NT2/D1 (cell line): Measurements from ENCODE around the gene HASPIN.
"Not testable (repeated sequence)": the region's sequence is repeated elsewhere in the genome, so short reads cannot be mapped to it uniquely, and the experiment has no call there.

Source experiments
- DNase-seq: peaks from one replicate; pipeline ENCODE4 v3.0.0-alpha.2; 2011; ENCODE audit warnings: low read depth, low spot score
- H3K27me3 ChIP-seq: 2 replicates; pipeline ENCODE4 v1.6.0; 2011; ENCODE audit warnings: mild to moderate bottlenecking; ENCODE audit not compliant: insufficient read length, insufficient read depth
- H3K36me3 ChIP-seq: 2 replicates; pipeline ENCODE4 v1.6.1; 2011; ENCODE audit warnings: mild to moderate bottlenecking, low read length, mixed read lengths; ENCODE audit not compliant: insufficient read depth, insufficient read length
- H3K4me1 ChIP-seq: 2 replicates; pipeline ENCODE4 v1.5.1; 2011; ENCODE audit not compliant: insufficient read depth, insufficient read length
- H3K4me3 ChIP-seq: 2 replicates; pipeline ENCODE4 v1.5.1; 2011; ENCODE audit warnings: low read depth; ENCODE audit not compliant: insufficient read length
- H3K9ac ChIP-seq: 2 replicates; pipeline ENCODE4 v1.6.0; 2011; ENCODE audit warnings: low read depth; ENCODE audit not compliant: insufficient read length
- H3K9me3 ChIP-seq: 2 replicates; pipeline ENCODE4 v1.5.1; 2011; ENCODE audit warnings: mild to moderate bottlenecking, low read length; ENCODE audit not compliant: insufficient read depth
- SUZ12 ChIP-seq: IDR thresholded peaks from 2 replicates; pipeline ENCODE4 v1.6.1; 2011; ENCODE audit not compliant: insufficient read length, insufficient read depth; ENCODE audit errors: extremely low read depth
- YY1 ChIP-seq: IDR thresholded peaks from 2 replicates; pipeline ENCODE4 v1.6.1; 2011; ENCODE audit not compliant: insufficient read length, insufficient read depth
- ZNF274 ChIP-seq: IDR thresholded peaks from 2 replicates; pipeline ENCODE4 v1.6.1; 2011; ENCODE audit warnings: mild to moderate bottlenecking, low read depth, low read length

HASPIN gene

DNA sequence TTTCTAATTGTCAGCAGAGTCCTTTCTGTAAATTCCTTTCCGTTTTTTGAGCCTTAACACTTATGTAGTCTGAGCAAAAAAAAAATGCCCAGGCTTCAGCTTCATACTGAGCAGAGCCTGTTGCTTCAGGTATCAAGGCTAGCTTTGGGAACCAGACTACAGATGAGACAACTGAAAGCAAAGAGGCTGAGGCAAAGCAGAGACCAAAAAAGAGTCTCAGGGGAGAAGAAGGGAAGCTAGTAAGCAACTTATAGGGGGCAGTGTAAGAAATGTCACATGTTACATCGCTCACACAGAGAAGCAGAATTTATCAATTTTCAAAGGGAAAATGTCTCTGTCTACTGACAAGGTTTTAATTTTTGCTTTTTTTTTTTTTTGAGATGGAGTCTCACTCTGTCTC lies 3.3 kb downstream of the HASPIN start:
- Histone ChIP-seq H3K4me3 (no peak overlapping the region), H3K9ac (no peak overlapping the region), H3K4me1 (peaks cover 5% of the 10 kb centered on the region), H3K9me3 (no peaks in the 10 kb centered on the region), H3K36me3 (peaks cover 39% of the 10 kb centered on the region), H3K27me3 (no peaks in the 10 kb centered on the region)
- no peak for DNase-seq
- no peak for TF ChIP-seq YY1
- TF ChIP-seq SUZ12 = no peak
- TF ChIP-seq ZNF274 = no peak

DNA sequence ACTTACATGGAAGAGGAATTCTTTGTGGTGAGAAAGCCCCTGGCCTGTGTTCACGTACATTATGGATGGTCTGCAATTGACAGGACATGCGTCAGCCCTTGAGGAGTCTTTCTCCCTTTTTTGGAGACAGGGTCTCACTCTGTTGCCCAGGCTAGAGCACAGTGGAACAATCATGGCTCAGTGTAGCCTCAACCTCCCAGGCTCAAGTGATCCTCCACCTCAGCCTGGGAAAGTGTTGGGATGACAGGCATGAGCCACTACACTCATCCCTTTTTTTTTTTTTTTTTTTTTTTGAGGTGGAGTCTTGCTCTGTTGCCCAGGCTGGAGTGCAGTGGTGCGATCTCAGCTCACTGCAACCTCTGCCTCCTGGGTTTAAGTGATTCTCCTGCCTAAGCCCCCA lies 4.4 kb downstream of the HASPIN start:
- H3K36me3 ChIP-seq = peaks cover 39% of the 10 kb centered on the region
- H3K9ac ChIP-seq, DNase-seq, H3K27me3 ChIP-seq, H3K9me3 ChIP-seq, H3K4me3 ChIP-seq, H3K4me1 ChIP-seq: not testable (repeated sequence)

DNA sequence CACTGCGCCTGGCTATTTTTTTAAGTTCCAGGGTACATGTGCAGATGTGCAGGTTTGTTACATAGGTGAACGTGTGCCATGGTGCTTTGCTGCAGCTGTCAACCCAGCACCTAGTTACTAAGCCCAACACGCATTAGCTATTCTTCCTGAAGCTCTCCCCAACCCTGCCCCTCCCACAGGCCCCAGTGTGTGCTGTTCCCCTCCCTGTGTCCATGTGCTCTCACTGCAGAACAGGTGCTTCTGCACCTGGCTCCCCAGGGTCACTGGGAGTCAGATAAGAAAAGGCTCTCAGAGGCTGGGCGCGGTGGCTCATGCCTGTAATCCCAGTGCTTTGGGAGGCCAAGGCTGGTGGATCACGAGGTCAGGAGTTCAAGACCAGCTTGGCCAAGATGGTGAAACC lies 6.2 kb downstream of the HASPIN start:
- H3K9ac ChIP-seq = no peak overlapping the region
- no peak for TF ChIP-seq SUZ12
- no peak for TF ChIP-seq YY1
- TF ChIP-seq ZNF274 = no peak
- peaks cover 34% of the 10 kb centered on the region for H3K36me3 ChIP-seq
- H3K4me3 ChIP-seq = no peak overlapping the region
- DNase-seq = no peak
- H3K27me3 ChIP-seq = no peaks in the 10 kb centered on the region
- H3K9me3 ChIP-seq = no peaks in the 10 kb centered on the region
- peaks cover 3% of the 10 kb centered on the region for H3K4me1 ChIP-seq

DNA sequence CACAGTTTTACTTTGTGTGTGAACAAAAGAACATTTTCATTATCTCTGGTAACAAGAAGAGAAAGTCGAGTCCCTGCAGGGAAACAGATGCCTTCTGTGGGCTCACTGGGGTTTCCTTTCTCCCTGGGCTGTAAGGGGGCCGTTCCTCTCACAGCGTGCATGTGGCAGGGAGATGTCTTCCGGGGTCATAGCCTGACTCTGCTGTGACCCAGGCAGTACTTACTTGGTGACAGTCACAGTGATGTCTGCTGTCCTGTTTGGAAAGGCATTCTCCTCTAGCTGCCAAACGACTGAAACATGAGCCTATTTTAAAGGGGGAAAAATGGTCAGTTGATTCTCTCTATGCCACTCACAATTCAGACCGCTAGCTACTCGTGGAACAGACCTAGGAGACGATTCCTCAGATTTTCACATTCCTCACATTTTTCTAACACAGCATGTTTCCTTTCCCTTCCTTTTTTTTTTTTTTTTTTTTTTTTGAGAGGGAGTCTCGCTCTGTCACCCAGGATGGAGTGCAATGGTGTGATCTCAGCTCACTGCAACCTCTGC lies 7.3 kb downstream of the HASPIN start:
- TF ChIP-seq SUZ12 (no peak), YY1 (no peak), ZNF274 (no peak)
- Histone ChIP-seq H3K4me3 (no peak overlapping the region), H3K9ac (no peak overlapping the region), H3K9me3 (no peaks in the 10 kb centered on the region), H3K36me3 (peaks cover 23% of the 10 kb centered on the region), H3K27me3 (no peaks in the 10 kb centered on the region), H3K4me1 (peaks cover 3% of the 10 kb centered on the region)
- DNase-seq = no peak

DNA sequence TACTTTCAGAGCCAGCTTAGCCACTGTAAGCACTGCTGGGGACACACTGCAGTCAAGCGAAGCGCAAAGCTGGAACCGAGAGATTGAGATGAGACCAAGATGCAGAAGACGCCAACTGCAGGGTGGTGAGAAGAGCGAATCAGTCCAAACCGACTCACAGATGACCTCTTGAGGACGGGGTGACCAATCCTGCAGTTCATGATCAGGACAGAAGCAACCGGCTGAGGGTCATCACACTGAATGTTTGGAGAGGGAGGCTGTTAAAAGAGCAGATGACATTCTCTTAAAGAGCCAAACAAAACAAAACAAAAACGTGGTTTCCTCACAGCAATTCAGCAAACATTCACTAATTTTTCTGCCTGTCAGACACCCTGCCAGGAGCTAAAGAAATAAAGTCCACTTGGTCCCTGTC lies 8.5 kb downstream of the HASPIN start:
- H3K36me3 ChIP-seq = peaks cover 12% of the 10 kb centered on the region
- TF ChIP-seq YY1 (no peak), ZNF274 (no peak), SUZ12 (no peak)
- no peak for DNase-seq

DNA sequence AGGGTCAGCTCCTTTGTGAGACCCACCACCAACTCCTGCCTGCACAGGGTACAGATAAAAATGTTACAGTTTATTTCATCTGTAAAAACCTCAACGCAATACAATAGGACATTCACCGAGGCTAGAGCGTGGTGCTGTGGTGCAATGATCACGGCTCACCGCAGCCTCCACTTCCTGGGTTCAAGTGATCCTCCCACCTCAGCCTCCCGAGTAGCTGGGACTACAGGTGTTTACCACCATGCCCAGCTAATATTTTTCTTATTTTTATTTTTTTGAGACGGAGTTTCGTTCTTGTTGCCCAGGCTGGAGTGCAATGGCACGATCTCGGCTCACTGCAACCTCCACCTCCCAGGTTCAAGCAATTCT lies 11.2 kb downstream of the HASPIN start:
- not testable (repeated sequence) for H3K4me1 ChIP-seq, H3K4me3 ChIP-seq, DNase-seq, H3K27me3 ChIP-seq, H3K9ac ChIP-seq, H3K36me3 ChIP-seq, H3K9me3 ChIP-seq

More for the DNA sequence above, 8.5 kb downstream of the HASPIN start:
- H3K4me3 ChIP-seq = no peak overlapping the region
- H3K27me3 ChIP-seq = no peaks in the 10 kb centered on the region
- H3K9me3 ChIP-seq = no peaks in the 10 kb centered on the region
- peaks cover 3% of the 10 kb centered on the region for H3K4me1 ChIP-seq
- H3K9ac ChIP-seq = no peak overlapping the region

DNA sequence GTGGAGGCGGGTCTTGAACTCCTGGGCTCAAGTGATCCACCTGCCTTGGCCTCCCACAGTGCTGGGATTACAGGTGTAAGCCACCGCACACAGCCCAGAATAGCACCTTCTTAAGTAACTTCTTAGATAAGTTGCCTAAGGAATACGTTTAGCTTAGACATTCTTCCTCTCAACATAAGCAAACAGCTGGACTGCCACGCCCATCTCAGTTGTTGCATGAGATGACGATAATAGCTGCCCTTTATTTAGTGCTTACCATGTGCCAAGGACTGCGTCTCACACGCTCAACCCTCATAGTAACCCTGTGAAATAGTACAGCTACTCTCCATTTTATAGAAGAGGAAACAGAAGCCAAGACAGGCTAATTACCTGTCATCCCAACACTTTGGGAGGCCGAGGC lies 11.8 kb downstream of the HASPIN start:
- Histone ChIP-seq H3K9ac (no peak overlapping the region), H3K4me3 (no peak overlapping the region), H3K4me1 (peaks cover 10% of the 10 kb centered on the region), H3K36me3 (no peaks in the 10 kb centered on the region), H3K9me3 (no peaks in the 10 kb centered on the region), H3K27me3 (no peaks in the 10 kb centered on the region)
- DNase-seq = no peak
- TF ChIP-seq YY1 (no peak), SUZ12 (no peak), ZNF274 (no peak)
